T1000 (cell line): ENCODE data around the gene PIP4P1.
"Not testable (repeated sequence)": the region's sequence is repeated elsewhere in the genome, so short reads cannot be mapped to it uniquely, and the experiment has no call there.

Source experiments
- DNase-seq: peaks from one replicate; lab custom pipeline; 2025; ENCODE audit warnings: mixed read lengths; lab: John Stamatoyannopoulos, UW

Gene PIP4P1

DNA sequence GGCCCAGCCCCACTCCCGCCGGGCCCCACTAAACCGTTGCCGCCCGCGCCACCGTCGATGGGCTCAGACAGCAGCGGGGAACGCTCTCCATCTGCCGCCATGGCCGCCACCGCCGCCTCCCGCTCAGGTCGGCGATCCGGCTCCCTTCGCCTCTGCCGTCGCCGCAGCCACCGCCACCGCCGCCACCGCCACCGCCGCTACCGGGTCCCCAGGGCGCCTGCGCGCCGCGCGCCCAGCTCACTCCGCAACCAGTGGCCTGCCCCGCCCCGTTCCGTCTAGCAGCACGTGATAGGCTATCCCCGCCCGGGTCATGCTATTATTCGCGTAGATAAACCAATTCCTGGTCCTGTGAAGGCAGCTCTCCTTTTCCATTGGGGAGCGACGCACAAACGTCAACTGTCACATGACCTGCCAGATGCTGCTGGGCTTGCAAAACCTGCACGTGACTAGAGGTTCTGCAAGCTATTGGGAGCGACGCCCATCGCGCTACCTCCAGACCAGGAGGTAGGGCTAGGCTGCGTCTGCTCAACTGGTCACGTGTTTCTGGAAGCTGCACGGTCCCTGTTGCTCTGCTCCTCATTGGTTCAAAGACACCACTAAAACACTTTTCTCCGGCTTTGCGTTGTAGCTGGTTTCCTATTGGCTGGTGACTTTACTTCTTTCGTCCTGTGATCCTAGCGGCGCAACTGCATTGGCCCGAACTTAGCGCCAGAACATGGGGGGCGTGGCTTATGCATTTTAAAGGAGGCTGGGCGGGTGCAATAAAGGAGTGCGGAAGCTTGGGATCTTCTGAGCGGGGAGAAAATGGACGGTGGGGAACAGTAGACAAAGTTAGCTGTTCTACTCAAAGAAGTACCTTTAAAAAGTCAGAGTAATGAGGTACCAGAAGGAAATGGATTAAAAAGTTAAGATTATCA lies at the start of gene PIP4P1:
Gene PIP4P1 (minus strand): TSS at position 210 of the 917 bp plus-strand sequence. CDS start 109 bp downstream, at position 101.
- peak; percentile 98 for DNase-seq

DNA sequence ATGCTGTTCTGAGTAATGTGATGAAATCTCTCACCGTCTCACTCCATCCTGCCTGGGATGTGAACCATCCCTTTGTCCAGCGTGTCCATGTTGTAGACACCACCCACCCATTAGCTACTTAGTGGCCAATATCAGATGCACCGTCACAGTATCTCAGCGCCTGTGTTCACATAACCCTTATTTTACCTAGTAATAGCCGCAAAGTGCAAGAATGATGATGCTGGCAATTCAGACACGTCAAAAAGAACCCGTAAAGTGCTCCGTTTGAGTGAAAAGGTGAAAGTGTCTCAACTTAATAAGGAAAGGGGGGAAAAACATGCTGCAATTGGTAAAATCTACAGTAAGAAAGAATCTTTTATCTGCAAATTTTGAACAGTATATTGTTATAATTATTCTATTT lies 47.1 kb upstream of the PIP4P1 start:
- DNase-seq = no peak

DNA sequence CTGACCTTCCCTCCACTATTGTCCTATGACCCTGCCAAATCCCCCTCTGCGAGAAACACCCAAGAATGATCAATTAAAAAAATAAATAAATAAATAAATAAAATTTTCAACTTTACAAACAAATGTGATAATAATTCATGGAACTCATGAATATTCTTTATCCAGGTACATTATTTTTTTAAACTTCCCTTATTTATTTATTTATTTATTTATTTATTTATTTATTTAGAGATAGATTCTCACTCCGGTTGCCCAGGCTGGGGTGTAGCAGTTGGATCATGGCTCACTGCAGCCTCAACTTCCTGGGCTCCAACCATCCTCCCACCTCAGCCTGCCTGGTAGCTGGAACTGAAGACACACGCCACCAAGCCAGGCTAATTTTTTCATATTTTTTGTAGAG lies 46.3 kb upstream of the PIP4P1 start:
- not testable (repeated sequence) for DNase-seq

DNA sequence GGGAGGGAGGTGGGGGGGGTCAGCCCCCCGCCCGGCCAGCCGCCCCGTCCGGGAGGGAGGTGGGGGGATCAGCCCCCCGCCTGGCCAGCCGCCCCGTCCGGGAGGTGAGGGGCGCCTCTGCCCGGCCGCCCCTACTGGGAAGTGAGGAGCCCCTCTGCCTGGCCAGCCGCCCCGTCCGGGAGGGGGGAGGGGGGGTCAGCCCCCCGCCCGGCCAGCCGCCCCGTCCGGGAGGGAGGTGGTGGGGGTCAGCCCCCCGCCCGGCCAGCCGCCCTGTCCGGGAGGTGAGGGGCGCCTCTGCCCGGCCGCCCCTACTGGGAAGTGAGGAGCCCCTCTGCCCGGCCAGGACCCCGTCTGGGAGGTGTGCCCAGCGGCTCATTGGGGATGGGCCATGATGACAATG lies 45.5 kb upstream of the PIP4P1 start:
- not testable (repeated sequence) for DNase-seq

DNA sequence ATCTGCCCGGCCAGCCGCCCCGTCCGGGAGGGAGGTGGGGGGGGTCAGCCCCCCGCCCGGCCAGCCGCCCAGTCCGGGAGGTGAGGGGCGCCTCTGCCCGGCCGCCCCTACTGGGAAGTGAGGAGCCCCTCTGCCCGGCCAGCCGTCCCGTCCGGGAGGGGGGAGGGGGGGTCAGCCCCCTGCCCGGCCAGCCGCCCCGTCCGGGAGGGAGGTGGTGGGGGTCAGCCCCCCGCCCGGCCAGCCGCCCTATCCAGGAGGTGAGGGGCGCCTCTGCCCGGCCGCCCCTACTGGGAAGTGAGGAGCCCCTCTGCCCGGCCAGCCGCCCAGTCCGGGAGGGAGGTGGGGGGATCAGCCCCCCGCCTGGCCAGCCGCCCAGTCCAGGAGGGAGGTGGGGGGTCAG lies 45.0 kb upstream of the PIP4P1 start:
- DNase-seq = not testable (repeated sequence)

DNA sequence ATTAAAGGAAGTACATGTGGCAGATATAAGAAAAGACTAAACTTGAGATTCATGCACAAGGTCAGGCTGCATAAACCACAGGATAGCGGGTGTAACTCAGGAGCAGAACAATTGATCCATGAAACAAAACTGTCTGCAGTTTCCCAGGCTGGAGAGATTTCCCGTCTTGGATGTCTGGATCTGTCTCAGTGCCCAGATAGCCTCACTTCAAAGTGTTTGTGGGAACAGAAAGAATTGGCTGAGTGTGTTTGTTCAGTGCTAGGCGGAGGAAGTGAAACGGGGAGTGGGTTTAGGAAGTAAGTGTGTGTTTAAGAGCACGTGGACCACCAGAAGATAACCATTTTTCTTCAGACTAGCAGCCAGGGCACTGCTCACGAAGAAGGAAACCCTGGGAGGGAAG lies 42.7 kb upstream of the PIP4P1 start:
- DNase-seq = no peak

DNA sequence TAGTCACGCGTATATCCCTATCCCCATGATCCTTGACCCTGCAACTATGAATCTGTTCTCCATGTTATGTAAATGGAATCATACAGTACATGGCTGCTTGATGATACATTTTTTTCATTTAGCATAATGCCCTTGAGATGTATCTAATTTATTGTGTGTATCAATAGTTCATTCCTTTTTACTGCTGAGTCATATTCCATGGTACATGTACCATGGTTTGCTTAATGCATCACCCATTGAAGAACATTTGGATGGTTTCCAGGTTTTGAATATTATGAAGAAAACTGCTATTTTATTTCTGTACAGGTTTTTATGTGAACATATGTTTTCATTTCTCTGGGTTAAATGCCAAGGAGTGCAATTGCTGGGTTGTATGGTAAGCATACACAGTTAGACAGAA lies 40.1 kb upstream of the PIP4P1 start:
- no peak for DNase-seq

DNA sequence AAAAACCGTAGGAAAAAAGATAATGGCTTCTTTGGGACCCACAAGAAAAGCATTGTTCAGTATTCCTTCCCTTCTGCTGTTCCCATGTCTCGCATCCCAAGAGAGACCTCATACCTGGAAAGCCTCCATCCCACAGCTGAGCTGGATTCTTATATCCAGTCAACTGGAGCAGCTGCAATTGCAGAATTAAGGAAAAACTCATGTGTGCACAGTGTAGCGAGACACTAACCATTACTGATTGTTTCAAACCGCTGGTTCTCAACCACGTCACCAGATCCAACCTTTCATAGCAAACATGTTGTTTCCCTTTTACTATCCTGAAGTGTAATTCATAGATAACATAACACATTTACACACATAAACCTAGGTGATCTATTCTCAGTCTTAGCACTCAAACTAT lies 38.6 kb upstream of the PIP4P1 start:
- DNase-seq = no peak

DNA sequence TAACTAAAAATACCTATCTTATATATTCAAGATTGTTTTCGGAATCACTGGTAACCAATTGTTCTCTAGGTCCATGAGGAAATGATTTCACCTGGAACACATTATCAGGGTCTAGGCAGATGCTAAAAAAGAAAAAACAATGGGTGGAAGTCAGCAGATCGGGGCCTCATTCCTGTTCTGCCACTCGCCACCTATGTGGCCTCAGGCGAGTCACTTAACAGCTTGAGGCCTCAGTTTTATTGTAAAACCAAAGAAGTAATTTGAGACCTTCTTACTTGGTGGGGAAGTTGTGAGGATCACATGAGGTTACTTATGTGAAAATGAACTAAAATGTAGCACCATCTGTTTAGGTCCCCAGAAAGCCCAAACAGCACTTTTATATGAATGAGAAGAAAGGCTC lies 37.9 kb upstream of the PIP4P1 start:
- no peak for DNase-seq

DNA sequence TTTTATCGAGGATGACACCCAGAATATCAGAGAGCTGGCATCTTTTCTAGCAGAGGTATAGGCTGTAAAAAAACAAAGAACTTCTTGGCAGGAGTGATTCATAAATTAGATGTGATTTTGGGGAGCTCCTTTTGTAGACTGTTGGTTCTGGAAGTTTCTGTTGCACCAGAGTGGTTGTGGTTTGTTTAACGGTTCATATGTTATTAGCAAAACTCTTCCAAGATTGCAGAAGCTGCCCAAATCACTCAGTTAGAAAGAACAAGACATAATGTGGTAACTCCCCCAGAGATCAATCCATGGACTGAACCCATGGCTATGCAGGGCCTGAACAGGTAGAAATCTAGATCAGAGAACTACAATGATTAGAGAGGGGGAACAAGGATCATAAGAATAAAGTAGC lies 37.4 kb upstream of the PIP4P1 start:
- no peak for DNase-seq

DNA sequence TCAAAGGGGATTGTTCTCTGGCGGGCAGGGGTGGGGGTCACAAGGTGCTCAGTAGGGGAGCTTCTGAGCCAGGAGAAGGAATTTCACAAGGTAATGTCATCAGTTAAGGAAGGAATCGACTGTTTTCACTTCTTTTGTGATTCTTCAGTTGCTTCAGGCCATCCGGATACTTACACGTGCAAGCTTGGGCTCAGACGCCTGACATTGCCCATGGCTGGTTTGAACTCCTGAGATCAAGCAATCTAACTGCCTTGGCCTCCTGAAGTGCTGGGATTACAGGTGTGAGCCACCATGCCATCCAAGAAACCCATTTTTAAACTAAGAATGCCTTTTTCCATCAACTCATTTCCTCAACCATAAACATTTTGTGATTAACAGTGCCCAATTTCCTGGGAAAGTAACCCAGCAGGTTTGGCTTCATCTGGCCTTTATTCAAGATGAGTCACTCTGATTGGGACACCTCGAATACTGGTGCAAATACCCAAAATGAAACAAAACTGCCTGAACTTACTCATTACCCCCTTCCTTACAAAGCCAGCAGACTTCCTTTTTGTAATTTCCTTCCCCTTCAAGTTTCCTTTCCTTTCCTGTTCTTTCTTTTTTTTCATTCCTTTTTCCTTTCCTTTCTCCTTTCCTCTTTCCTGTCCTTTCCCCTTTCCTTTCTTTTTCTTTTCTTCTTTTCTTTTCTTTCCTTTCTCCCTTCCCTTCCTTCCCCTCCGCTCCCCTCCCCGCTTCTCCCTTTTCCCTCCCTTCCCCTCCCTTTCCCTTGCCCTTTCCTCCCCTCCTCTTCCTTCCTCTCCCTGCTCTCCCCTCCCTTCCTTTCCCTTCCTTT lies 33.9 kb upstream of the PIP4P1 start:
- no peak for DNase-seq

DNA sequence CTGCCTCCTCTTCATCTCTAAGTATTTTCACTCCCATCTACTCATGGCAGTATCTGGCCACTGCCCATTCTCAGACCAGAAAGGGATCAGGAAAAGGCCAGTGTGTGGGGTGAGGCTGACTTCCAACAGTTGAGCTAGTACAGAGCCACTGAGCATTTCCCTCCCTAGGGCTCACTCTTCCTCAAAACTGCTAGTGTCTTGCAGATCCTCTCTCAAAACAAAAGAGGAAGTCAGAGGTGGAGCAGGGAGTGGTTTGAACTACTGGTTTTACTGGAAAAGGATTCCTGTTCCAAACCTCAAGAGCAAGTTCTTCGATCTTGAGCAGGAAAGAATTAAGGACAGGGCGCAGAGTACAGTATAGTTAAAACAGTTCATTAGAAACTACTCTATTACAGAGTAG lies 32.4 kb upstream of the PIP4P1 start:
- DNase-seq = no peak

DNA sequence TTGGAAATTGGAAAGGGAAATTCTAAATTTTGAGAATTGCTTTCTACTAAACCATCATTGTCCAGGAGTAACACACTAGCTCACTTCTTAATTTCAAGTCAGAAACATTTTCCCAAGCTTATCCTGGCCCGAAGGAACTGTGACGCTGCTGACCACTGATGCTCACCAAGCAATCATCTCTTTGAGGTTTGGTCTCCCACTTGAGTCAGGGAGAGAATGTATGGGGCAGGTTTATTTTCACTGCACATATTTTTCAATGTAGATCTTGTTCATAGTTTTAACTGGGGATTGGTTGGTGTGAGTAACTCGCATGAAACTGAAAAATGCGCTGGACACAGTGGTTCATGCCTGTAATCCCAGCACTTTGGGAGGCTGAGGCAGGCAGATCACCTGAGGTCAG lies 31.3 kb upstream of the PIP4P1 start:
- DNase-seq = no peak

DNA sequence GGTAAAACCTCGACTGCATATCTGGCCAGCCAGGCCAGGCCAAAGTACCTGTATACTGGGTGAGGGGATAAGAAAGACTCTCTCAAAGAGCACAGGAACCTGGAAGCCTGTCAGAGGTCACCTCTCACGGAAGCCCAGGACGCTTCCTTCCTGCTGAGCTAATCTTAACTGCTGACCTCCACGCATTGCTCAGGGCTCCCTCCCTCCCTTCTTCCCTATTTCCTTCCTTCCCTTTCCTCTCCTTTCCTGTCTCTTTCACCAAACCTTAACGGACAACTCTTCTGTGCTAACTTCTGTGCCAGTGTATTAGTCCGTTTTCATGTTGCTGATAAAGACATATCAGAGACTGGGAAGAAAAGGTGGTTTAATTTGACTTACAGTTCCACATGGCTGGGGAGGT lies 29.3 kb upstream of the PIP4P1 start:
- DNase-seq = no peak

DNA sequence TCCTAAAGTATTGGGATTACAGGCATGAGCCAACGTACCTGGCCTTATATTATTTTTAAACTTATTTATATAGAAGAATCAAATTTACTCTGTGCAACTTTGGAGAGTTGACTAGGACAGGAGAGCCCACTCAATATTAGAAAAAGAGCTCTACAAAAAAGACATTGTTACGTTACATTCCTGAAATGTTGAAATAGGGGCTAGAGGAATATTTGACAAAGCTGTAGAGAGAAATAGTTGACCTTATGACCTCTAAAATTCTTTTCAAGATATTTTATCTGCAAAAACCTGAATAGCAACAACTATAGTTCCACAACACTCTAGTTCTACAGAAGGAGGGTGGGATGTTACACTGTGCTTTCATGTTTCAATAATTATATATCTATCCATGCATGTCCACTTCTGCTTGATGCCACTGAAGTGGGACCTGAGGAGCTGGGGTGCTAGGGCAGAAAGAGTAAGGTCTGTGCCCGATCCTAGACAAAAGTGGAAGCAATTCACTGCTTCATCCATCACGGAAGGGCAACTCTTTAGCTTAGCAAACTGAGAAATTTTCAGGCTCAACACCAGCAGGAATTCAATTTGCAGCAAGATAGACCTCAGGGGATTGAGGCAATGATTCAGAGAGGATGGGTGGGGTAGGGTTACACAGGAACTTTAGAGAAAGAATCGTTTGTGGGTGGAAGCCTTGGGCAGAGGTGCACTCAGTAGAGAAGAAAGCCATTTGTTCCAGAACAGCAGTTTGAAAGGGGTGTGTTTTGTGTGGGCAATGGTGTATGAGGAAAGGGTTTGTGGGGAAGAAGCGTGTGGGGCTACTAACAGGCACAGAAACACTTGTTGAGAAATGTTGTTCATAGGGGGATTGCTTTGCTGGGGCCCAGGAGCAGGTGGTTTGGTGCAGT lies 28.1 kb upstream of the PIP4P1 start:
- DNase-seq = no peak

DNA sequence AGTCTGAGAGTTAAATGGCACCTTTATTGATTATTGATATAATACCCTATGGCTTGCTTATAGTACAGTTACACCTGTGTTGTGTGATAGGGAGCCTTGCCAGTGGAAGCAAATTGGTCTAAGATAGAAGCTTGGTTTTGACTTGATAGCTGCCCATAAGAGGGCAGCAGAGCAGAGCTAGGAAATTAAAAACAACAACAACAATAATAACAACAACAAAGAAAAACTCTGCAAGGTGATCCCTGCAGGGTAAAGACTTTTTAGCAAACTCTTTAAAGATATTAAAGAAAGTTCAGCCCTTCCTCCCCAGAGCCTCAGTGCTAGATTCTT lies 26.1 kb upstream of the PIP4P1 start:
- DNase-seq = no peak

DNA sequence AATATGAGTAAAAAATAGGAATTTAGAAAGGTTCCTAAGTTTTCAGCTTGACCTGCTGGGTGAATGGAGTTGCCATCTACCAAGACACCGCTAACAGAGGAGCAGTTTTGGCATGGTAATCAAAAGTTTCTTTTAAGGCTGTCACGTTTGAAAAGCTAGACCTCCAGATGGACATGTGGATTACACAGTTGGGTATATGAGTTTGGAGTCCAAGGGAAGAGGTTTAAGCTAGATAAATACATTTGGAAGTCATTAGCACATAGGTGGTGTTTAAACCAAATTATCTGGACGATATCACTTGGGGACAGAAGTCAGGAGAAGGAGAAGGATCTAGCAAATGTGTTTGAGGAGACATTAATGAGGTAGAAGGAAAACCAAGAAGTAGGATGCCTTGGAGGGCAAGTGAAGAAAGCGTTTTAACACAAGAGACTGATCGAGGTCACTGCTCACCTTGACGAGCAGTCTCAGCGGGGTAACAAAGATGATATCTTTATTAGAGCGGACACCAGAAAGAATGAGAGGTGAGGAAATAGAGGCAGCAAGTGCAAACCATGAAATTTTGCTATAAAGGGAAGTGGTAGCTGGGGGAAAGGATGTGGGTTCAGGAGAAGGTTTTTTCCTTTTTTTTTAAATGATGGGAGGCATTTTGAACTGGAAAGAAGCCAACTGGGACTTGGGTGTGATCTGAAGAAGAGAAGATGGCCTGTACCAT lies 25.6 kb upstream of the PIP4P1 start:
- DNase-seq = no peak

DNA sequence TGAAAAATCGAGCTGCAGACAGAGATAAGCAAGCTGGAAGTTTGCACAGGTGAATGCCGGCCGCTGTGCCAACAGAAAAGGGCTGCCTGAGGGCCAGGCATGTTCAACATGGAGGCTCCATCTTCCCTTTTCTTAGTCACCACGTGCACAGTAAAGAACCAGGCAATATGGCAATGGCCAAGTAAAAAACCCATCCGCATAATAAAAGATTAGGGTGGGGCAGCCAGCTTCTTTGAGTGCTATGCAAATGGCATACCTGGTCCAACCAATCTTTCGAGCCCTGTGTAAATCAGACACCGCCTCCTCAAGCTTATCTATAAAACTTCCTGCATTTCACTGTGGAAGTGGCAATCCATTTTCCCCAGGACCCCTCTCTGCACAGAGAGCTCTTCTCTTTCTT lies 24.7 kb upstream of the PIP4P1 start:
- no peak for DNase-seq

DNA sequence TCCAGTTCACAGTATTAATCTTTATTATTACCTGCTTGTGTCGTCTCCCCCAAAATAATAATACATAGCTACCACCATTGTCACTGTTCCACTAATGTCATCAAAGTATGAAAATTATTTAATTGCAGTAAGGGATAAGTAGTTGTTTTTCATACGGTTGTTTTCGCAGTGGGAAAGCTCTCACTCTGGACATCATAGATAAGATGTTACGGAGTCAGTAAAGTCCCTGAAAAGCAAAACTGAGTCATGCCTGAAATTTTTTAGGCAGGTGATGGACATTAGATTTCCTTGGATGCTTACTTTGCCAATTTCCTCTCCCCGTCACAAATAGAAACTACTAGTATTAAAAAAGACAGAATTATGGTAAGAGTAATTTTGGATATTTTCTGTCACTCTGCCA lies 21.1 kb upstream of the PIP4P1 start:
- DNase-seq = no peak

DNA sequence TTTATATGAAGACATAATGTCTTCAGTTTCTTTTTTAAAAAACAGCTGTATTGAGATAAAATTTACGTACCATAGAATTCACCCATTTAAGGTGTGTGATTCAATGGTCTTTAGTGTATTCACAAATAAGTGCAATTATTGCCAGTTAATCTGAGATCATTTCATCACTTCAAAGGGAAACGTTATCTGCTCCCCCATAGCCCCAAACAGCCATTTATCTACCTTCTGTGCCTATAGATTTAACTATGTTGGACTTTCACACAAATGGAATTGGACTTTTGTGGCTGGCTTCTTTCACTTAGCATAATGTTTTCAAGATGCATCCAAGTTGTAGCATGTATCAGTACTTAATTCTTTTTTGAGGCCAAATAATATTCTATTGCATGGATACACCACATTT lies 17.7 kb upstream of the PIP4P1 start:
- no peak for DNase-seq

DNA sequence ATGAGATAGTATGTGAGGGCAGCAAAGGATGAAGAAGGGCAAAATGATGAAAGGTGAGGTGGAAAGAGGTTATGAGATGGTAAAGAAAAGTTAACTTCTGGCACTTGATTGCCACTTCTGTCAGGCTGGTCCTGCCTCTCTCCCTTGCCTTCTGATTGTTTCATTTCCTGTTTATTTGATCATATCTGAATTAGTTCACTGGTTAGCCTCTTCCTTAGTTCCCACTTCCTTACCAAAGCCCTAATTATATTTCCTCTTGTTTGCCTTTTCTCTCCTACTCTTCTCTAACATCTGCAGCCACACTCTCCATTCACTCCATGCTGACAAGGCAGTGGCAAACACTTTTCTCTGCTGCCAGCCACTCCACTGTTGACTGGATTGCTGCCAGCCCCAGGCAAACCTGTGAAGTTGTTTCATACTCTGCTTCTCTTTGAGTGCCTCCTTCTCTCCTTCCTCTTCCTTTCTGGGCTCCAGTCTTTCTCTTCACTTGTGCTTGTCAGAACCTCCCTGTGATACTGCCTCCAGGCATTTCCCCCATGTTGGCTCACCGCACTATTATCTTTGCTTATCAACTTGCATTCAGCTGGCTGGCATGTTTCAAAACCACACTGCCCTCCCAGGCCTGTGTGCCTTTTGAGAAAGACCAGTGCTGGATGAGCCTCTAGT lies 16.1 kb upstream of the PIP4P1 start:
- DNase-seq = peak; percentile 47
